ENCODE measurements around the gene HSD3B2.

The HSD3B2 gene

GRCh38 chr1:119452091-119452490, 37.1 kb downstream of the HSD3B2 start:
- DNase-seq, result no peak
- no peak for TF ChIP-seq POLR2A (IDR thresholded peaks at IDR 0.05; ENCODE audit: low read length)
- no peak for TF ChIP-seq GATA1 (IDR thresholded peaks at IDR 0.05; ENCODE audit: low read depth, low read length)

GRCh38 chr1:119453021-119453420, 38.1 kb downstream of the HSD3B2 start:
- no peak for TF ChIP-seq POLR2A (IDR thresholded peaks at IDR 0.05; ENCODE audit: low read length)
- TF ChIP-seq GATA1 (IDR thresholded peaks at IDR 0.05; ENCODE audit: low read depth, low read length), result no peak
- no peak for DNase-seq

- no peak for DNase-seq
- TF ChIP-seq GATA1 (IDR thresholded peaks at IDR 0.05; ENCODE audit: low read depth, low read length) (no peak), POLR2A (IDR thresholded peaks at IDR 0.05; ENCODE audit: low read length) (no peak)
Measured at GRCh38 chr1:119462964-119463363, 48.0 kb downstream of the HSD3B2 start.

GRCh38 chr1:119463569-119463968, 48.6 kb downstream of the HSD3B2 start:
- TF ChIP-seq GATA1 (IDR thresholded peaks at IDR 0.05; ENCODE audit: low read depth, low read length), result no peak
- no peak for TF ChIP-seq POLR2A (IDR thresholded peaks at IDR 0.05; ENCODE audit: low read length)

GRCh38 chr1:119466445-119466844, 51.5 kb downstream of the HSD3B2 start:
- no peak for DNase-seq
- no peak for TF ChIP-seq POLR2A (IDR thresholded peaks at IDR 0.05; ENCODE audit: low read length)
- no peak for TF ChIP-seq GATA1 (IDR thresholded peaks at IDR 0.05; ENCODE audit: low read depth, low read length)

More at GRCh38 chr1:119463569-119463968, 48.6 kb downstream of the HSD3B2 start:
- DNase-seq, result no peak

- DNase-seq, result no peak
- TF ChIP-seq POLR2A (IDR thresholded peaks at IDR 0.05; ENCODE audit: low read length) (no peak), GATA1 (IDR thresholded peaks at IDR 0.05; ENCODE audit: low read depth, low read length) (no peak)
Measured at GRCh38 chr1:119467219-119467618, 52.3 kb downstream of the HSD3B2 start.

GRCh38 chr1:119467857-119468668, 53.1 kb downstream of the HSD3B2 start:
- TF ChIP-seq GATA1 (IDR thresholded peaks at IDR 0.05; ENCODE audit: low read depth, low read length) (no peak), POLR2A (IDR thresholded peaks at IDR 0.05; ENCODE audit: low read length) (no peak)
- DNase-seq, result no peak

- DNase-seq, result no peak
- TF ChIP-seq POLR2A (IDR thresholded peaks at IDR 0.05; ENCODE audit: low read length) (no peak), GATA1 (IDR thresholded peaks at IDR 0.05; ENCODE audit: low read depth, low read length) (no peak)
Measured at GRCh38 chr1:119469741-119470140, 54.8 kb downstream of the HSD3B2 start.

GRCh38 chr1:119470377-119470776, 55.4 kb downstream of the HSD3B2 start:
- no peak for DNase-seq
- TF ChIP-seq GATA1 (IDR thresholded peaks at IDR 0.05; ENCODE audit: low read depth, low read length), result no peak
- TF ChIP-seq POLR2A (IDR thresholded peaks at IDR 0.05; ENCODE audit: low read length), result no peak

- no peak for DNase-seq
- TF ChIP-seq POLR2A (IDR thresholded peaks at IDR 0.05; ENCODE audit: low read length) (no peak), GATA1 (IDR thresholded peaks at IDR 0.05; ENCODE audit: low read depth, low read length) (no peak)
Measured at GRCh38 chr1:119470958-119471357, 56.0 kb downstream of the HSD3B2 start.

GRCh38 chr1:119471566-119471965, 56.6 kb downstream of the HSD3B2 start:
- DNase-seq, result no peak
- TF ChIP-seq POLR2A (IDR thresholded peaks at IDR 0.05; ENCODE audit: low read length), result no peak
- no peak for TF ChIP-seq GATA1 (IDR thresholded peaks at IDR 0.05; ENCODE audit: low read depth, low read length)

GRCh38 chr1:119472080-119472818, 57.3 kb downstream of the HSD3B2 start:
- TF ChIP-seq GATA1 (IDR thresholded peaks at IDR 0.05; ENCODE audit: low read depth, low read length) (no peak), POLR2A (IDR thresholded peaks at IDR 0.05; ENCODE audit: low read length) (no peak)
- no peak for DNase-seq
